HK-2 (cell line): Measurements from ENCODE around the gene ANKRD9.
A peak's percentile ranks its signal among the peaks of the same experiment; 100 is the strongest.

Source experiments
- DNase-seq: peaks from one replicate; pipeline ENCODE4 v3.0.0-alpha.2; 2018; ENCODE audit not compliant: unreplicated experiment

ANKRD9 gene

GRCh38 chr14:102512793-102513300, 3.3 kb upstream of the ANKRD9 start:
- no peak for DNase-seq

- DNase-seq, result no peak
Measured at GRCh38 chr14:102511538-102511937, 2.0 kb upstream of the ANKRD9 start.

- DNase-seq, result no peak
Measured at GRCh38 chr14:102510616-102511520, 1.3 kb upstream of the ANKRD9 start.

GRCh38 chr14:102508774-102509745, 516 bp downstream of the ANKRD9 start:
- DNase-seq, result peak; percentile 44

GRCh38 chr14:102508410-102508773, 1.2 kb downstream of the ANKRD9 start:
- DNase-seq, result no peak

- no peak for DNase-seq
Measured at GRCh38 chr14:102507857-102508312, 1.7 kb downstream of the ANKRD9 start.

GRCh38 chr14:102507081-102507856, 2.3 kb downstream of the ANKRD9 start:
- no peak for DNase-seq

GRCh38 chr14:102506626-102506925, 3.0 kb downstream of the ANKRD9 start:
- no peak for DNase-seq

GRCh38 chr14:102505775-102506625, 3.6 kb downstream of the ANKRD9 start:
- no peak for DNase-seq

- DNase-seq, result no peak
Measured at GRCh38 chr14:102505000-102505619, 4.5 kb downstream of the ANKRD9 start.

- no peak for DNase-seq
Measured at GRCh38 chr14:102504328-102504999, 5.1 kb downstream of the ANKRD9 start.

- DNase-seq, result no peak
Measured at GRCh38 chr14:102503641-102504327, 5.8 kb downstream of the ANKRD9 start.

- DNase-seq, result no peak
Measured at GRCh38 chr14:102502571-102502970, 7.0 kb downstream of the ANKRD9 start.

- DNase-seq, result no peak
Measured at GRCh38 chr14:102501751-102502315, 7.7 kb downstream of the ANKRD9 start.

GRCh38 chr14:102500713-102501112, 8.9 kb downstream of the ANKRD9 start:
- no peak for DNase-seq

- no peak for DNase-seq
Measured at GRCh38 chr14:102500158-102500662, 9.4 kb downstream of the ANKRD9 start.

GRCh38 chr14:102499401-102500157, 10.0 kb downstream of the ANKRD9 start:
- no peak for DNase-seq
